Measurements from ENCODE around the gene ST6GALNAC4. TPM values are rescaled to one million over a fixed set of nuclear protein-coding genes. Genes with fewer than 3 reads are reported as not detected.

The ST6GALNAC4 gene
- total and polyA plus RNA-seq, 2 donors (not counting 1 experiment from before 2014, with no cell fraction given), result 80.5 to 199 TPM

DNA sequence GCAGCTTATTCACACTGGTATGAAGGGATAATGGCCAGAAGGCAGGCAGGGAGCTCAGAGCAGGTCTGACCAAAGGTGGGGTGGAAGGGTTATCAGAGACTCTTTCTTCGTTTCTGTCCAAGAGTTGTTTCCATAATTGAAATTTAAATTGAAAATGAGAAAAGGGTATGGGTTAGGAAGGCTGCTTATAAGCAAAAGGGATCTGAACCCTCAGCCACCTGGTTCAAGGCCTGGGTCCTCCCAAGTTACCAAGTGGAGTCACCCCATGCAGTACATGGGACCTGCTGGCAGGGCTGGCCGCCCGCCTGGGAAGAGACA, 46.2 kb upstream of the ST6GALNAC4 start:
- H4K20me1 ChIP-seq (ENCODE audit: control insufficient read depth, insufficient read depth, low read length, poor library complexity, severe bottlenecking), result peaks cover 88% of the 10 kb centered on the region
- H3K9me3 ChIP-seq (ENCODE audit: control extremely low read depth in 1 of 3, control insufficient read depth in 2 of 3, insufficient read depth in 1 of 3, low read length in 2 of 3), result no peaks in the 10 kb centered on the region
- no peak overlapping the region for H3K9ac ChIP-seq (ENCODE audit: low read length)
- no peak for ATAC-seq (ENCODE audit: low read depth)
- intact Hi-C loops (cut with micrococcal nuclease), result no loop called here
- H2AFZ ChIP-seq (ENCODE audit: insufficient read depth, low read depth, low read length, poor library complexity, severe bottlenecking), result no peak overlapping the region
- H3K4me3 ChIP-seq (ENCODE audit: control extremely low read depth in 1 of 5, extremely low read depth in 1 of 5, insufficient read depth in 1 of 5, low read depth in 2 of 5, low read length in 4 of 5), result no peak overlapping the region
- ChIA-PET POLR2A (no interaction called here), CTCF (interaction anchor here (0.6 to 12.8 kb wide), 6 partner anchors 8 to 367 kb away, joined by 3 to 182 read pairs (median 5); partner anchors contain the start of gene EEIG1)
- TF ChIP-seq EZH2 (IDR thresholded peaks at IDR 0.05; ENCODE audit: borderline replicate concordance, insufficient read depth, low read depth, low read length, poor library complexity, severe bottlenecking), result no peak
- TF ChIP-seq, protein P1, sequence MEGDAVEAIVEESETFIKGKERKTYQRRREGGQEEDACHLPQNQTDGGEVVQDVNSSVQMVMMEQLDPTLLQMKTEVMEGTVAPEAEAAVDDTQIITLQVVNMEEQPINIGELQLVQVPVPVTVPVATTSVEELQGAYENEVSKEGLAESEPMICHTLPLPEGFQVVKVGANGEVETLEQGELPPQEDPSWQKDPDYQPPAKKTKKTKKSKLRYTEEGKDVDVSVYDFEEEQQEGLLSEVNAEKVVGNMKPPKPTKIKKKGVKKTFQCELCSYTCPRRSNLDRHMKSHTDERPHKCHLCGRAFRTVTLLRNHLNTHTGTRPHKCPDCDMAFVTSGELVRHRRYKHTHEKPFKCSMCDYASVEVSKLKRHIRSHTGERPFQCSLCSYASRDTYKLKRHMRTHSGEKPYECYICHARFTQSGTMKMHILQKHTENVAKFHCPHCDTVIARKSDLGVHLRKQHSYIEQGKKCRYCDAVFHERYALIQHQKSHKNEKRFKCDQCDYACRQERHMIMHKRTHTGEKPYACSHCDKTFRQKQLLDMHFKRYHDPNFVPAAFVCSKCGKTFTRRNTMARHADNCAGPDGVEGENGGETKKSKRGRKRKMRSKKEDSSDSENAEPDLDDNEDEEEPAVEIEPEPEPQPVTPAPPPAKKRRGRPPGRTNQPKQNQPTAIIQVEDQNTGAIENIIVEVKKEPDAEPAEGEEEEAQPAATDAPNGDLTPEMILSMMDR (IDR thresholded peaks at IDR 0.05), result no peak
- H3K79me2 ChIP-seq (ENCODE audit: control insufficient read depth, insufficient read depth, low read length), result peaks cover 100% of the 10 kb centered on the region
- peaks cover 0 to 15% of the 10 kb centered on the region in 2 experiments for H3K36me3 ChIP-seq (replicated peaks in 1 of 2; ENCODE audit: control extremely low read depth in 1 of 2, control insufficient read depth in 1 of 2, extremely low read depth in 1 of 2, insufficient read depth in 2 of 2, low read length in 1 of 2)
- H3K4me2 ChIP-seq (replicated peaks; ENCODE audit: low read depth, low read length, poor library complexity, severe bottlenecking), result peak overlapping the region; percentile 25
- Mint-ChIP-seq H3K27me3 (no peaks in the 10 kb centered on the region), H3K4me3 (peak overlapping the region; percentile 50), H3K27ac (peak overlapping the region; percentile 72), H3K4me1 (peaks cover 87% of the 10 kb centered on the region), H3K9me3 (ENCODE audit: insufficient read depth) (no peaks in the 10 kb centered on the region)
- peak overlapping the region in 1 of 2 donors; percentile 47 for H3K27ac ChIP-seq (ENCODE audit: low read length in 2 of 2)
- no peaks in the 10 kb centered on the region for H3K27me3 ChIP-seq (replicated peaks in 1 of 4; ENCODE audit: control extremely low read depth in 1 of 4, control insufficient read depth in 3 of 4, insufficient read depth in 4 of 4, low read length in 3 of 4)
- H3K4me1 ChIP-seq (ENCODE audit: control insufficient read depth in 2 of 2, insufficient read depth in 2 of 2, low read length in 2 of 2), result peaks cover 42 to 67% of the 10 kb centered on the region in 2 donors
- DNase-seq, result no peak
- WGBS (ENCODE audit: insufficient coverage), result 93% methylated on average over 3 of the region's 3 CpGs

DNA sequence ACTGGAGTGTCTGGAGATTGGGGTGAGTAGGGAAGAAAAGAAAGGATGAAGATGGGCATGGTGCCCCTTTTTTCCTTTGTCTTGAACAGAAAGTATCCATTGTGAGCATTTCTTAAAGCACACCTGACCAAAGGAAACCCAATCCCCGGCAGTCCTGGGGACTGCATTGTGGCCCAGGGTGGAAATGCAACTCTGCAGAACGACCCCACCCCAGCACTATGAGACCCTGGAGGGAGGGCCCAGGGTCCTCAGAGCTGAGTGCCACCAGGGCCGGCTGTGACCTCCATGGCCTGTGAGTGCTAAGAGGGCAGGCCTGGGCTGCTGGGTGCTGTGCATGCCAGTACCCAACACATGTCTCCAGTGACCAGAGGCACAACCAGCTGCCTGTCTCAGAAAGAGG, 45.4 kb upstream of the ST6GALNAC4 start:
- H3K36me3 ChIP-seq (replicated peaks in 1 of 2; ENCODE audit: control extremely low read depth in 1 of 2, control insufficient read depth in 1 of 2, extremely low read depth in 1 of 2, insufficient read depth in 2 of 2, low read length in 1 of 2), result peaks cover 0 to 15% of the 10 kb centered on the region in 2 experiments
- WGBS (ENCODE audit: insufficient coverage), result 67% methylated on average over 3 of the region's 3 CpGs
- no peaks in the 10 kb centered on the region for H3K27me3 ChIP-seq (replicated peaks in 1 of 4; ENCODE audit: control extremely low read depth in 1 of 4, control insufficient read depth in 3 of 4, insufficient read depth in 4 of 4, low read length in 3 of 4)
- H3K9ac ChIP-seq (ENCODE audit: low read length), result no peak overlapping the region
- TF ChIP-seq EZH2 (IDR thresholded peaks at IDR 0.05; ENCODE audit: borderline replicate concordance, insufficient read depth, low read depth, low read length, poor library complexity, severe bottlenecking), result no peak
- H3K4me1 ChIP-seq (ENCODE audit: control insufficient read depth in 2 of 2, insufficient read depth in 2 of 2, low read length in 2 of 2), result peaks cover 34 to 60% of the 10 kb centered on the region in 2 donors
- ATAC-seq (ENCODE audit: low read depth), result no peak
- H3K27me3 Mint-ChIP-seq, result no peaks in the 10 kb centered on the region
- no peak overlapping the region for H3K4me3 ChIP-seq (ENCODE audit: control extremely low read depth in 1 of 5, extremely low read depth in 1 of 5, insufficient read depth in 1 of 5, low read depth in 2 of 5, low read length in 4 of 5)
- no peaks in the 10 kb centered on the region for H3K9me3 ChIP-seq (ENCODE audit: control extremely low read depth in 1 of 3, control insufficient read depth in 2 of 3, insufficient read depth in 1 of 3, low read length in 2 of 3)
- no peak overlapping the region for H3K4me2 ChIP-seq (replicated peaks; ENCODE audit: low read depth, low read length, poor library complexity, severe bottlenecking)
- peaks cover 100% of the 10 kb centered on the region for H3K79me2 ChIP-seq (ENCODE audit: control insufficient read depth, insufficient read depth, low read length)
- intact Hi-C loops (cut with micrococcal nuclease), result no loop called here
- no peaks in the 10 kb centered on the region for H3K9me3 Mint-ChIP-seq (ENCODE audit: insufficient read depth)
- ChIA-PET POLR2A (no interaction called here), CTCF (interaction anchor here (0.6 to 12.8 kb wide), 6 partner anchors 15 to 368 kb away, joined by 3 to 182 read pairs (median 7); partner anchors contain the start of gene EEIG1)
- no peak overlapping the region for H3K4me3 Mint-ChIP-seq
- no peak overlapping the region for H3K27ac Mint-ChIP-seq
- no peak for DNase-seq
- H3K4me1 Mint-ChIP-seq, result peaks cover 83% of the 10 kb centered on the region
- H2AFZ ChIP-seq (ENCODE audit: insufficient read depth, low read depth, low read length, poor library complexity, severe bottlenecking), result no peak overlapping the region
- peaks cover 88% of the 10 kb centered on the region for H4K20me1 ChIP-seq (ENCODE audit: control insufficient read depth, insufficient read depth, low read length, poor library complexity, severe bottlenecking)
- H3K27ac ChIP-seq (ENCODE audit: low read length in 2 of 2), result no peak overlapping the region

Data from B cell (primary cell).